H9 (cell line): Measurements from ENCODE around the gene GFPT1. TPM values are rescaled to one million over a fixed set of nuclear protein-coding genes. Genes with fewer than 3 reads are reported as not detected.

Source experiments
- DNase-seq: peaks from one replicate; pipeline ENCODE4 v3.0.0-alpha.2; 2017
- H2AFZ ChIP-seq: one replicate; pipeline ENCODE4 v1.6.1; 2013; ENCODE audit warnings: mild to moderate bottlenecking, low read length, control low read depth, moderate library complexity
- H2AK5ac ChIP-seq: 2 replicates; pipeline ENCODE4 v1.6.1; 2013; ENCODE audit warnings: low read length, control low read depth, mixed read lengths; ENCODE audit not compliant: insufficient read length
- H2BK120ac ChIP-seq: one replicate; pipeline ENCODE4 v1.6.1; 2013; ENCODE audit warnings: low read depth, mild to moderate bottlenecking, low read length, control low read depth, inconsistent platforms; ENCODE audit not compliant: poor library complexity, severe bottlenecking
- H2BK12ac ChIP-seq: 2 replicates; pipeline ENCODE4 v1.6.1; 2013; ENCODE audit warnings: low read length, control low read depth, mixed read lengths, low read depth; ENCODE audit not compliant: insufficient read length
- H2BK15ac ChIP-seq: 2 replicates; pipeline ENCODE4 v1.6.1; 2013; ENCODE audit warnings: low read depth, low read length, control low read depth
- H2BK20ac ChIP-seq: one replicate; pipeline ENCODE4 v1.6.1; 2013; ENCODE audit warnings: low read depth, mild to moderate bottlenecking, low read length, control low read depth, inconsistent platforms; ENCODE audit not compliant: poor library complexity, severe bottlenecking
- H2BK5ac ChIP-seq: 2 replicates; pipeline ENCODE4 v1.6.1; 2013; ENCODE audit warnings: low read length, control low read depth, mixed read lengths; ENCODE audit not compliant: insufficient read length
- H3K14ac ChIP-seq: 2 replicates; pipeline ENCODE4 v1.6.1; 2013; ENCODE audit warnings: low read length, control low read depth; ENCODE audit not compliant: insufficient read depth
- H3K18ac ChIP-seq: 2 replicates; pipeline ENCODE4 v1.6.1; 2013; ENCODE audit warnings: low read depth, mild to moderate bottlenecking, mixed read lengths, low read length, control low read depth; ENCODE audit not compliant: insufficient read length
- H3K23ac ChIP-seq: 2 replicates; pipeline ENCODE4 v1.6.1; 2013; ENCODE audit warnings: low read length, control low read depth, mixed read lengths, low read depth; ENCODE audit not compliant: insufficient read length
- H3K23me2 ChIP-seq: 2 replicates; pipeline ENCODE4 v1.6.1; 2013; ENCODE audit warnings: low read depth, mild to moderate bottlenecking, mixed read lengths, low read length, control low read depth; ENCODE audit not compliant: insufficient read length, poor library complexity, severe bottlenecking
- H3K27ac ChIP-seq: 2 replicates; pipeline ENCODE4 v1.5.1; 2013; ENCODE audit warnings: low read length, control low read depth, mixed read lengths, low read depth; ENCODE audit not compliant: insufficient read length
- H3K27me3 ChIP-seq: 2 replicates; pipeline ENCODE4 v1.6.1; 2013; ENCODE audit warnings: low read length, control low read depth, inconsistent platforms; ENCODE audit not compliant: insufficient read depth
- H3K4ac ChIP-seq: 2 replicates; pipeline ENCODE4 v1.6.1; 2013; ENCODE audit warnings: low read depth, mild to moderate bottlenecking, control low read depth, inconsistent platforms, low read length, moderate library complexity
- H3K4me1 ChIP-seq: 2 replicates; pipeline ENCODE4 v1.6.1; 2013; ENCODE audit warnings: low read length, control low read depth, inconsistent platforms; ENCODE audit not compliant: insufficient read depth
- H3K4me2 ChIP-seq: 2 replicates; pipeline ENCODE4 v1.6.1; 2013; ENCODE audit warnings: low read length, control low read depth, mixed read lengths; ENCODE audit not compliant: insufficient read length, insufficient read depth
- H3K56ac ChIP-seq: 2 replicates; pipeline ENCODE4 v1.6.1; 2013; ENCODE audit warnings: low read depth, mild to moderate bottlenecking, mixed read lengths, low read length, control low read depth; ENCODE audit not compliant: insufficient read length
- H3K79me1 ChIP-seq: 2 replicates; pipeline ENCODE4 v1.6.1; 2013; ENCODE audit warnings: low read depth, mild to moderate bottlenecking, moderate library complexity, low read length, control low read depth, inconsistent platforms; ENCODE audit not compliant: insufficient read depth, poor library complexity, severe bottlenecking
- H3K79me2 ChIP-seq: 2 replicates; pipeline ENCODE4 v1.6.1; 2013; ENCODE audit warnings: low read length, control low read depth, inconsistent platforms; ENCODE audit not compliant: insufficient read depth
- H3K9ac ChIP-seq: 2 replicates; pipeline ENCODE4 v1.6.1; 2013; ENCODE audit warnings: low read length, control low read depth, mixed read lengths; ENCODE audit not compliant: insufficient read length; ENCODE audit errors: extremely low read depth
- H3K9me3 ChIP-seq: one replicate; pipeline ENCODE4 v1.6.1; 2013; ENCODE audit warnings: low read depth, low read length, inconsistent platforms; ENCODE audit not compliant: control insufficient read depth
- H3T11ph ChIP-seq: one replicate; pipeline ENCODE4 v1.6.1; 2013; ENCODE audit warnings: mild to moderate bottlenecking, low read length, control low read depth, inconsistent platforms
- H4K20me1 ChIP-seq: one replicate; pipeline ENCODE4 v1.6.1; 2013; ENCODE audit not compliant: control insufficient read depth, insufficient read length, insufficient read depth
- H4K5ac ChIP-seq: 2 replicates; pipeline ENCODE4 v1.6.1; 2013; ENCODE audit warnings: low read depth, mild to moderate bottlenecking, mixed read lengths, low read length, control low read depth; ENCODE audit not compliant: insufficient read length
- H4K8ac ChIP-seq: replicated peaks from 2 replicates; pipeline ENCODE4 v1.6.1; 2013; ENCODE audit warnings: low read length, control low read depth, mixed read lengths, low read depth; ENCODE audit not compliant: insufficient read length
- H4K91ac ChIP-seq: 2 replicates; pipeline ENCODE4 v1.6.1; 2013; ENCODE audit warnings: low read depth, mild to moderate bottlenecking, moderate library complexity, mixed read lengths, low read length, control low read depth; ENCODE audit not compliant: insufficient read length
- H3K27ac Mint-ChIP-seq, 3 experiments: 2 replicates in 2 of 3; 3 replicates in 1 of 3; pipeline ENCODE4 v1.8.0; 2020 to 2021; ENCODE audit warnings: mixed read lengths in 3 of 3, mild to moderate bottlenecking in 1 of 3, moderate library complexity in 1 of 3
- H3K27me3 Mint-ChIP-seq: 2 replicates; pipeline ENCODE4 v1.8.0; 2021; ENCODE audit warnings: low read depth, mild to moderate bottlenecking, moderate library complexity, mixed read lengths
- H3K36me3 Mint-ChIP-seq, 3 experiments: 2 replicates in 2 of 3; 3 replicates in 1 of 3; pipeline ENCODE4 v1.8.0; 2020 to 2021; ENCODE audit warnings: low read depth in 3 of 3, mixed read lengths in 3 of 3; ENCODE audit not compliant: insufficient read depth in 1 of 3
- H3K4me1 Mint-ChIP-seq, 2 experiments: 2 replicates each; pipeline ENCODE4 v1.8.0; 2020; ENCODE audit warnings: mixed read lengths in 2 of 2
- H3K4me3 Mint-ChIP-seq, 2 experiments: 2 replicates in 1 of 2; 3 replicates in 1 of 2; pipeline ENCODE4 v1.8.0; 2020 to 2021; ENCODE audit warnings: mild to moderate bottlenecking in 2 of 2, mixed read lengths in 2 of 2, moderate library complexity in 1 of 2
- H3K9me3 Mint-ChIP-seq, 2 experiments: 2 replicates in 1 of 2; 3 replicates in 1 of 2; pipeline ENCODE4 v1.8.0; 2020; ENCODE audit warnings: mild to moderate bottlenecking in 2 of 2, mixed read lengths in 2 of 2, moderate library complexity in 1 of 2
- CTCF ChIP-seq: fragments of 200-600 bp; sonication (generic); conservative IDR thresholded peaks from 3 replicates; pipeline ENCODE4 v1.8.0; 2021; ENCODE audit warnings: antibody characterized with exemption, mild to moderate bottlenecking
- WGBS: extraction: QIAGEN DNeasy Blood & Tissue Kit; methylation state at CpG from one replicate; pipeline ENCODE4 v1.1.7; 2013; ENCODE audit warnings: missing lambda C conversion rate, low lambda C conversion rate, mixed read lengths; ENCODE audit not compliant: insufficient read length; ENCODE audit errors: extremely low coverage; 5-methylcytosine and 5-hydroxymethylcytosine counted together
- total RNA-seq: library from RNA; stranded (reverse); gene quantifications from 2 replicates; pipeline ENCODE4 v1.2.1, GENCODE V29; 2021

GFPT1 gene
- total RNA-seq, 1 experiment from 2014 or later, result 84.4 TPM

DNA sequence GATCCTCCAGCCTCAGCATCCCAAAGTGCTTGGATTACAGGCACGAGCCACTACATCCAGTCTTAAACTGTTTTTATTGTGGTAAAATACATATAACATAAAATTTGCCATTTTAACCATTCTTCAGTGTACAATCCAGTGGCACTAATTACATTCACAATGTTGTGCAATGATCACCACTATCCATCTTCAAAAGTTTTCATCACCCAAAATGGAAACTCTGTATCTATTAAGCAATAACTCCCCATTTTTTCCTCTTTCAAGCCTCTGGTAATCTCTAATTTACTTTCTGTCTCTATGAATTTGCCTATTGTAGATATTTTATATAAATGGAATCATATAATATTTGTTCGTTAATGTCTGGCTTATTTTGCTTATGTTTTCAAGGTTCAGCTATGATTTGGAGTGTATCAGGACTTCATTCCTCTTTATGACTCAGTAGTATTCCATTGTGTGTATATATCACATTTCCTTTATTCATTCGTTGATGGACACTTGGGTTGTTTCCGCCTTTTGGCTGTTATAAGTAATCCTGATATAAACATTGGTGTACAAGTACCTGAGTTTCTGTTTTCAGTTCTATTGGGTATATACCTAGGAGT lies 71.8 kb downstream of the GFPT1 start:
- no peak overlapping the region for H2AFZ ChIP-seq
- H3K79me2 ChIP-seq, result no peaks in the 10 kb centered on the region
- no peak overlapping the region for H4K91ac ChIP-seq
- no peak for TF ChIP-seq CTCF
- no peak overlapping the region for H3T11ph ChIP-seq
- no peak overlapping the region for H4K5ac ChIP-seq
- Mint-ChIP-seq H3K4me1 (peaks cover 0 to 1% of the 10 kb centered on the region in 2 experiments; a peak in 1 of 4 replicates), H3K4me3 (no peak overlapping the region), H3K36me3 (peaks cover 13 to 51% (median 33%) of the 10 kb centered on the region in 3 experiments), H3K27me3 (no peaks in the 10 kb centered on the region), H3K27ac (no peak overlapping the region), H3K9me3 (peaks cover 10 to 18% of the 10 kb centered on the region in 2 experiments)
- no peak overlapping the region for H2BK5ac ChIP-seq
- DNase-seq, result no peak
- no peaks in the 10 kb centered on the region for H4K20me1 ChIP-seq
- no peak overlapping the region for H3K18ac ChIP-seq
- H3K9me3 ChIP-seq, result no peaks in the 10 kb centered on the region
- H2BK12ac ChIP-seq, result no peak overlapping the region
- H3K4me2 ChIP-seq, result no peak overlapping the region
- H3K27me3 ChIP-seq, result no peaks in the 10 kb centered on the region
- no peak overlapping the region for H2BK15ac ChIP-seq
- no peaks in the 10 kb centered on the region for H3K79me1 ChIP-seq
- H3K4ac ChIP-seq, result no peak overlapping the region
- no peak overlapping the region for H4K8ac ChIP-seq
- H2BK120ac ChIP-seq, result no peak overlapping the region
- no peak overlapping the region for H3K14ac ChIP-seq
- no peak overlapping the region for H2BK20ac ChIP-seq
- no peak overlapping the region for H3K56ac ChIP-seq
- H3K23me2 ChIP-seq, result no peaks in the 10 kb centered on the region
- no peak overlapping the region for H3K23ac ChIP-seq
- H2AK5ac ChIP-seq, result no peak overlapping the region
- H3K27ac ChIP-seq, result no peak overlapping the region
- no CpG with 5 or more reads among the region's 4 CpGs for WGBS
- H3K4me1 ChIP-seq, result no peaks in the 10 kb centered on the region
- H3K9ac ChIP-seq, result no peak overlapping the region
